K562 (cell line): ENCODE data around the gene SLC38A2. TPM values are rescaled to one million over a fixed set of nuclear protein-coding genes. Genes with fewer than 3 reads are reported as not detected.

Experiments
- CHCHD3 ChIP-seq: fragments of 250-450 bp; sonication (Bioruptor Pico); IDR thresholded peaks from 2 replicates; pipeline ENCODE4 v2.1.2; 2022; ENCODE audit warnings: mild to moderate bottlenecking
- ELF1 ChIP-seq: fragments of 200-800 bp; sonication (Bioruptor generic); IDR thresholded peaks from 2 replicates; pipeline ENCODE4 v1.6.1; 2016; ENCODE audit warnings: missing genetic modification characterization, missing compliant biosample characterization
- FUS ChIP-seq: fragments of 200-400 bp; formaldehyde crosslinking; optimal IDR thresholded peaks from 2 replicates; pipeline ENCODE3; 2017; ENCODE audit warnings: low read depth, low read length
- HNRNPL ChIP-seq: fragments of 200-400 bp; formaldehyde crosslinking; IDR thresholded peaks from 2 replicates; pipeline ENCODE4 v1.6.1; 2017; ENCODE audit warnings: low read depth, mild to moderate bottlenecking, low read length
- HNRNPUL1 ChIP-seq: fragments of 200-400 bp; formaldehyde crosslinking; IDR thresholded peaks from 2 replicates; pipeline ENCODE4 v1.6.1; 2017; ENCODE audit warnings: low read length
- ILK ChIP-seq: fragments of 450-650 bp; IDR thresholded peaks from 2 replicates; pipeline ENCODE4 v1.6.1; 2016; ENCODE audit warnings: missing genetic modification characterization, low read depth, mild to moderate bottlenecking, missing compliant biosample characterization, moderate library complexity, borderline replicate concordance
- MBD2 ChIP-seq: sonication (generic); IDR thresholded peaks from 2 replicates; pipeline ENCODE4 v1.6.1; 2016; ENCODE audit warnings: low read depth, borderline replicate concordance
- NEUROD1 ChIP-seq: fragments of 150-350 bp; IDR thresholded peaks from 2 replicates; pipeline ENCODE4 v1.6.1; 2014; ENCODE audit warnings: borderline replicate concordance, low read length, low read depth; ENCODE audit not compliant: partially characterized antibody
- NFATC3 ChIP-seq: fragments of 450-650 bp; IDR thresholded peaks from 2 replicates; pipeline ENCODE4 v1.6.1; 2017; ENCODE audit warnings: mild to moderate bottlenecking
- NUFIP1 ChIP-seq: fragments of 450-650 bp; IDR thresholded peaks from 2 replicates; pipeline ENCODE4 v1.6.1; 2018; ENCODE audit not compliant: partially characterized antibody
- RBM15 ChIP-seq: fragments of 200-400 bp; formaldehyde crosslinking; IDR thresholded peaks from 2 replicates; pipeline ENCODE4 v1.6.1; 2018; ENCODE audit warnings: mild to moderate bottlenecking, low read length, moderate library complexity; ENCODE audit not compliant: insufficient read depth
- SMARCA4 ChIP-seq: fragments of 450-650 bp; IDR thresholded peaks from 2 replicates; pipeline ENCODE4 v1.6.1; 2016
- SMARCA5 ChIP-seq: fragments of 450-650 bp; IDR thresholded peaks from 2 replicates; pipeline ENCODE4 v1.6.1; 2016
- SPI1 ChIP-seq: IDR thresholded peaks from 2 replicates; pipeline ENCODE4 v1.6.1; 2011; ENCODE audit warnings: low read depth, low read length, control low read depth, borderline replicate concordance
- ZEB2 ChIP-seq: fragments of 450-650 bp; IDR thresholded peaks from 2 replicates; pipeline ENCODE4 v1.6.1; 2016
- ZFPM2 ChIP-seq: fragments of 250-450 bp; sonication (Bioruptor Pico); IDR thresholded peaks from 2 replicates; pipeline ENCODE4 v1.5.1; 2022; ENCODE audit warnings: mild to moderate bottlenecking
- ZNF584 ChIP-seq: fragments of 200-800 bp; sonication (Bioruptor generic); IDR thresholded peaks from 2 replicates; pipeline ENCODE4 v1.6.1; 2016; ENCODE audit warnings: low read depth, mild to moderate bottlenecking, missing genetic modification characterization, missing compliant biosample characterization
- ZNF644 ChIP-seq: fragments of 200-800 bp; sonication (Bioruptor generic); IDR thresholded peaks from 2 replicates; pipeline ENCODE4 v1.6.1; 2016; ENCODE audit warnings: low read depth, missing genetic modification characterization, missing compliant biosample characterization
- ZNF76 ChIP-seq: fragments of 250-450 bp; sonication (Bioruptor Pico); IDR thresholded peaks from 2 replicates; pipeline ENCODE4 v1.4.0; 2020; ENCODE audit warnings: mild to moderate bottlenecking, moderate library complexity, borderline replicate concordance
- polyA plus RNA-seq, 8 experiments: library from polyadenylated mRNA; depleted of rRNA in 4 of 8; stranded (reverse) in 5 of 8; unstranded in 3 of 8; fragments of >200 nt; fragmentation: Nextera tagmentation in 2 of 8; fragmentation: Illumina TruSeq in 1 of 8; extraction: Ambion mirVana in 2 of 8; extraction: Trizol in 1 of 8; gene quantifications; 2 replicates each; pipeline versions ENCODE4 v1.2.1 to v1.2.3, GENCODE V29; 2011 to 2014; ENCODE audit warnings: inconsistent platforms in 1 of 8, missing spikeins in 1 of 8
- total RNA-seq, 7 experiments: library from RNA; depleted of rRNA in 6 of 7; stranded (reverse); fragments of >200 nt in 6 of 7; fragmentation: Illumina TruSeq in 2 of 7; extraction: Trizol in 2 of 7; gene quantifications; 2 replicates each; pipeline versions ENCODE4 v1.2.1 to v1.2.3, GENCODE V29; 2011 to 2021; ENCODE audit warnings: low replicate concordance in 1 of 7
- TF ChIP-seq, protein P1 (sequence below), 2 experiments: IDR thresholded peaks in 1 of 2; conservative IDR thresholded peaks in 1 of 2; 2 replicates each; pipeline ENCODE4 v1.6.1; 2016; ENCODE audit warnings: low read depth in 2 of 2, mild to moderate bottlenecking in 1 of 2, missing compliant biosample characterization in 1 of 2, missing genetic modification characterization in 1 of 2, moderate library complexity in 1 of 2
- TF ChIP-seq, protein P2 (sequence below): sonication (generic); formaldehyde crosslinking; IDR thresholded peaks from 2 replicates; pipeline ENCODE4 v1.8.1; 2023; ENCODE audit warnings: mild to moderate bottlenecking, missing genetic modification reagents
- TF ChIP-seq, protein P3 (sequence below): fragments of 150-350 bp; IDR thresholded peaks from 2 replicates; pipeline ENCODE4 v1.6.1; 2014; ENCODE audit warnings: low read depth, mild to moderate bottlenecking, low read length, borderline replicate concordance

Gene SLC38A2
- total and polyA plus RNA-seq, 9 of the 15 experiments (the other 6 are each of a cell fraction or from before 2014, with no cell fraction given): 98.7 to 292 (median 143) TPM

DNA sequence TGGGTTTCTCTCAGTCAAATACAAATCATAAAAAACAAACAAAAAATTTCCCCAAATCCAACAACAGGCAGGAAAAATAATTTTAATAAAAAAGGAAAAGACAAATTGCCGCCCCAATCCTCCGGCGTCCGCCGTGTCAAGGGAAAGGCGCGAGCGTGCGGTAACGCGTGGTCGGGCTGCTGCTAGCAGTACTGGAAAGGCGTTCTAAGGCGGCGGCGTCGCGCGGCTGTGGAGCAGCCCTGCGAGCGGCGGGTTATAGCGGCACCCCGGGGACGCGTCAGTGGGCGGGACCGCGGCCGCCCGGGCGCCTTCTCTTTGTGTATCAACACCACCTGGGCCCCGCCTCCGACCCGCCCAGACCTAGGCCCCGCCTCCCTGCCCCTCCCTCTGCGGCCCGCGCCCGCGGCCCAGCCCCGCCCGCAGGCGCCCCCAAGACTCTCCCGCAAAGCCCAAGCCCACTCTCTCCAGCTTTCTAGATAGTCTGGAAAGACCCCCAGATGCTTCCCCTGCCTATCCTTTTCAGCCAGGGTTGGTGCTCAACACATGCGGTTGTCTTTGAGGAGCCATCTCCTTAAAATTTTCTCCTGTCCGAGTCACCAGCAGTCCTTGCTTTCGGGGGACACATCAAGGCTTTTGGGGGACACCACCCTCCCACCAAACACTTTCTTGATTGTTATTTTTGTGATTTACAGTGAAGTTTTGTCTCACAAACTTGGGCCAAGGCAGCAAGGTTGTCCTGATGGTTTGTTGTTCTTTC, at the start of gene SLC38A2 (continued):
- TF ChIP-seq, protein P1, sequence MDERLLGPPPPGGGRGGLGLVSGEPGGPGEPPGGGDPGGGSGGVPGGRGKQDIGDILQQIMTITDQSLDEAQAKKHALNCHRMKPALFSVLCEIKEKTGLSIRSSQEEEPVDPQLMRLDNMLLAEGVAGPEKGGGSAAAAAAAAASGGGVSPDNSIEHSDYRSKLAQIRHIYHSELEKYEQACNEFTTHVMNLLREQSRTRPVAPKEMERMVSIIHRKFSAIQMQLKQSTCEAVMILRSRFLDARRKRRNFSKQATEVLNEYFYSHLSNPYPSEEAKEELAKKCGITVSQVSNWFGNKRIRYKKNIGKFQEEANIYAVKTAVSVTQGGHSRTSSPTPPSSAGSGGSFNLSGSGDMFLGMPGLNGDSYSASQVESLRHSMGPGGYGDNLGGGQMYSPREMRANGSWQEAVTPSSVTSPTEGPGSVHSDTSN (CRISPR knock-in tag; IDR thresholded peaks at IDR 0.05; ENCODE audit: low read depth): no peak
- TF ChIP-seq, protein P1 (tag; conservative IDR thresholded peaks at IDR 0.05; ENCODE audit: low read depth): no peak
- TF ChIP-seq ELF1: no peak
- TF ChIP-seq NFATC3: no peak
- TF ChIP-seq HNRNPUL1: no peak
- TF ChIP-seq, protein P2, sequence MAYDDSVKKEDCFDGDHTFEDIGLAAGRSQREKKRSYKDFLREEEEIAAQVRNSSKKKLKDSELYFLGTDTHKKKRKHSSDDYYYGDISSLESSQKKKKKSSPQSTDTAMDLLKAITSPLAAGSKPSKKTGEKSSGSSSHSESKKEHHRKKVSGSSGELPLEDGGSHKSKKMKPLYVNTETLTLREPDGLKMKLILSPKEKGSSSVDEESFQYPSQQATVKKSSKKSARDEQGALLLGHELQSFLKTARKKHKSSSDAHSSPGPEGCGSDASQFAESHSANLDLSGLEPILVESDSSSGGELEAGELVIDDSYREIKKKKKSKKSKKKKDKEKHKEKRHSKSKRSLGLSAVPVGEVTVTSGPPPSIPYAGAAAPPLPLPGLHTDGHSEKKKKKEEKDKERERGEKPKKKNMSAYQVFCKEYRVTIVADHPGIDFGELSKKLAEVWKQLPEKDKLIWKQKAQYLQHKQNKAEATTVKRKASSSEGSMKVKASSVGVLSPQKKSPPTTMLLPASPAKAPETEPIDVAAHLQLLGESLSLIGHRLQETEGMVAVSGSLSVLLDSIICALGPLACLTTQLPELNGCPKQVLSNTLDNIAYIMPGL: no peak
- no peak for TF ChIP-seq NUFIP1
- no peak for TF ChIP-seq SPI1
- no peak for TF ChIP-seq ZFPM2 (CRISPR knock-in tag)
- TF ChIP-seq NEUROD1: no peak
- TF ChIP-seq, protein P3, sequence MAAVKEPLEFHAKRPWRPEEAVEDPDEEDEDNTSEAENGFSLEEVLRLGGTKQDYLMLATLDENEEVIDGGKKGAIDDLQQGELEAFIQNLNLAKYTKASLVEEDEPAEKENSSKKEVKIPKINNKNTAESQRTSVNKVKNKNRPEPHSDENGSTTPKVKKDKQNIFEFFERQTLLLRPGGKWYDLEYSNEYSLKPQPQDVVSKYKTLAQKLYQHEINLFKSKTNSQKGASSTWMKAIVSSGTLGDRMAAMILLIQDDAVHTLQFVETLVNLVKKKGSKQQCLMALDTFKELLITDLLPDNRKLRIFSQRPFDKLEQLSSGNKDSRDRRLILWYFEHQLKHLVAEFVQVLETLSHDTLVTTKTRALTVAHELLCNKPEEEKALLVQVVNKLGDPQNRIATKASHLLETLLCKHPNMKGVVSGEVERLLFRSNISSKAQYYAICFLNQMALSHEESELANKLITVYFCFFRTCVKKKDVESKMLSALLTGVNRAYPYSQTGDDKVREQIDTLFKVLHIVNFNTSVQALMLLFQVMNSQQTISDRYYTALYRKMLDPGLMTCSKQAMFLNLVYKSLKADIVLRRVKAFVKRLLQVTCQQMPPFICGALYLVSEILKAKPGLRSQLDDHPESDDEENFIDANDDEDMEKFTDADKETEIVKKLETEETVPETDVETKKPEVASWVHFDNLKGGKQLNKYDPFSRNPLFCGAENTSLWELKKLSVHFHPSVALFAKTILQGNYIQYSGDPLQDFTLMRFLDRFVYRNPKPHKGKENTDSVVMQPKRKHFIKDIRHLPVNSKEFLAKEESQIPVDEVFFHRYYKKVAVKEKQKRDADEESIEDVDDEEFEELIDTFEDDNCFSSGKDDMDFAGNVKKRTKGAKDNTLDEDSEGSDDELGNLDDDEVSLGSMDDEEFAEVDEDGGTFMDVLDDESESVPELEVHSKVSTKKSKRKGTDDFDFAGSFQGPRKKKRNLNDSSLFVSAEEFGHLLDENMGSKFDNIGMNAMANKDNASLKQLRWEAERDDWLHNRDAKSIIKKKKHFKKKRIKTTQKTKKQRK: no peak
- no peak for TF ChIP-seq ZNF76
- TF ChIP-seq ZNF644: no peak
- TF ChIP-seq MBD2: peak; percentile 89
- no peak for TF ChIP-seq SMARCA5
- no peak for TF ChIP-seq FUS
- no peak for TF ChIP-seq ILK (tag)
- no peak for TF ChIP-seq ZNF584 (CRISPR knock-in tag)
- no peak for TF ChIP-seq RBM15
- TF ChIP-seq ZEB2: no peak
- TF ChIP-seq SMARCA4: no peak
- 0 out of 2 replicates have a peak, but pooled peaks have one; percentile 26 for TF ChIP-seq HNRNPL
- peak; percentile 89; the same call in 1 of the 2 replicates for TF ChIP-seq CHCHD3 (CRISPR knock-in tag)
